Measurements from ENCODE around the gene ACTL6B. TPM values are rescaled to one million over a fixed set of nuclear protein-coding genes. Genes with fewer than 3 reads are reported as not detected.

Gene ACTL6B
- total and polyA plus RNA-seq, 2 donors (not counting 3 experiments of a cell fraction or from before 2014, with no cell fraction given): not detected

DNA sequence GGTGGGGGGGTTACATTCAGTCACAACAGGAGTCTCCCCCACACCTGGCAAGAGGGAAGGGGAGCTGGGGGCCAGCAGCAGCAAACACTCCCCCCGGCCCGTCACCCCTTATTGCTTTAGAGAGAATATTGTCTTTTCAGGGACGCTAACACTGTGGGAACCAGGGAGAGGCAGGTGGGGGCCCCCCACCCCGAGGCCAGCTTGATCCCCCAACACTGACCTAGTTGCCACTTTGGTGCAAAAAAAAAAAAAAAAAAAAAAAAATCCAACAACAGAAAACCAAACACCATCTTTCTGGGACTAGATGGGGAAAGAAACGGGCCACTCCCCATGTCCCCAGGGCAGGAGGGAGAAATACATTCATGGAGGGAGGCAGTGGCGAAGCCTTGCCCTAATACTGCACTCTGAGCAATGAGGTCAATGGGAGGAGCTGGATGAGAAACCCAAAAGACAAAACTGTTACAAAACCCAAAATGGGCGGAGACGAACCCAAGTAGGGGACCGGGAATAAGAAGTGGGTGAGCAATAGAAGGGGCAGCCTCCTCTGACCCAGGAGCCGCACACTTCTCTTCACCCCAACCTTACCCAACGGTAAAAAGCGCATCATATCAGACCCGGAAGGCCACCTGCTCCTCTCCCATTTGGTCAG is 23.8 kb upstream of the ACTL6B start:
- Histone ChIP-seq H3K9me1 (replicated peaks; ENCODE audit: control insufficient read depth, extremely low read depth, insufficient read depth, low read length) (no peaks in the 10 kb centered on the region), H3K36me3 (ENCODE audit: control insufficient read depth in 2 of 2, extremely low read depth in 1 of 2, insufficient read depth in 2 of 2, low read length in 2 of 2) (peaks cover 13 to 67% of the 10 kb centered on the region in 2 experiments), H3K4me3 (replicated peaks in 1 of 3; ENCODE audit: insufficient read depth in 1 of 3, low read depth in 1 of 3, low read length in 3 of 3) (no peak overlapping the region), H3K27ac (ENCODE audit: insufficient read depth, low read depth, low read length) (no peak overlapping the region), H3K79me2 (ENCODE audit: control insufficient read depth, insufficient read depth, low read length) (peaks cover 15% of the 10 kb centered on the region), H3K9ac (replicated peaks; ENCODE audit: extremely low read depth, insufficient read depth, low read length) (no peak overlapping the region), H3K4me1 (ENCODE audit: control insufficient read depth, extremely low read depth, insufficient read depth, low read length) (peaks cover 4% of the 10 kb centered on the region), H2AFZ (ENCODE audit: low read depth, low read length) (no peak overlapping the region), H3K27me3 (ENCODE audit: control insufficient read depth in 2 of 2, insufficient read depth in 2 of 2, low read length in 2 of 2) (no peaks in the 10 kb centered on the region), H3K9me3 (replicated peaks; ENCODE audit: control insufficient read depth, insufficient read depth, low read length) (no peaks in the 10 kb centered on the region), H3K4me2 (ENCODE audit: insufficient read depth, low read length) (no peak overlapping the region), H4K20me1 (replicated peaks; ENCODE audit: control insufficient read depth, extremely low read depth, insufficient read depth, low read length) (no peaks in the 10 kb centered on the region)
- TF ChIP-seq POLR2AphosphoS5 (IDR thresholded peaks at IDR 0.05; ENCODE audit: insufficient read depth, low read depth, low read length) (peak; percentile 22), JUN (IDR thresholded peaks at IDR 0.05; ENCODE audit: borderline replicate concordance, insufficient read depth, insufficient read length, low read depth) (no peak)
- ChIA-PET CTCF (interaction anchor here (0.9 to 7.0 kb wide), 2 partner anchors 11 to 77 kb away, joined by 3 to 60 read pairs; no protein-coding TSS in a partner anchor), POLR2A (no interaction called here)
- FAIRE-seq (no peak), DNase-seq (ENCODE audit: low read depth, low spot score) (no peak)
- BruUV-seq (replicated peaks): no TSS peak
- dilution Hi-C loops (cut with MboI; ENCODE audit: extremely low pct_ligation_motif_present, low sequenced_read_pairs) (no loop called here), intact Hi-C loops (cut with micrococcal nuclease) (loop anchor here (5.0 kb wide), 1 partner anchor 213 kb away; no protein-coding TSS in a partner anchor)

DNA sequence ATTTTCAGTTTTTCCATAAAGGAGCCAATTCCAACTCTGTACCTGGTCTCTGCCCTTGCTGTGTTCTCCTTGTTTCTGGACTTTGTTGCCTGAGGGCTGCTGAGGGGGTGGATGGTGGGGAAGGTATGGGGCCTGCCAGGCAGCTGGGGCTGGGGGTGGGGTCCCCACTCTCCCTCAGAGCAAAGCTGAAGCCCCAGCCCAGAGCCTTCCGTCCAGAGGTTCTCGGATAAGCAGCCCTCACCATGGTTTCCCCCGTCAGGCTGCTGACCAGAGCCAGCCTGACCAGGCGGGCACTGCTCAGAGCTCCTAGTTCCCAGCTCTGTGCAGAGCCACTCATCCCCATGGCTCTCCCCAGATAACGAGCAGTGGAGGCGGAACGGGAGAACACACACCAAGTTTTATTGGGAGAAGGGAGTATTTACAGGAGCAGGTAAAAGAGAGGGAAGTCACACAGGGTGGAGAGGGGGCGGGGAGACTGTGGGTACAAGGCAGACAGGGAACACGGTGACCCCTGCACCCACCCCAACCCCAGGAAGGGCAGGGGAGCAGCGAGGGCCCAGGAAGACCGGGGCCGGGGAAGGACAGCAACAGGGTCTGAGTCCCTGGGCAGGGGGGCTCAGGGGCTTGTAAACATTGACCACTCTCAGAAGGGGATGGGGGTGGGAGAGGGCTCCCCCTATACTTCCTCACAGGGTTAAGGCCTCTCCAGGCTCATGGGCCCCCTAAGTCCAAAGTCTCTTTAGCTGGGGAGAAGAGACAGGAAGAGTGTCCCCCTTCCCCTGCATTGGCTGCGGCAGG is 23.1 kb upstream of the ACTL6B start:
- Histone ChIP-seq H3K4me3 (replicated peaks in 1 of 3; ENCODE audit: insufficient read depth in 1 of 3, low read depth in 1 of 3, low read length in 3 of 3) (no peak overlapping the region), H3K36me3 (ENCODE audit: control insufficient read depth in 2 of 2, extremely low read depth in 1 of 2, insufficient read depth in 2 of 2, low read length in 2 of 2) (peaks cover 13 to 60% of the 10 kb centered on the region in 2 experiments), H3K79me2 (ENCODE audit: control insufficient read depth, insufficient read depth, low read length) (peaks cover 22% of the 10 kb centered on the region), H3K27me3 (ENCODE audit: control insufficient read depth in 2 of 2, insufficient read depth in 2 of 2, low read length in 2 of 2) (no peaks in the 10 kb centered on the region), H3K4me2 (ENCODE audit: insufficient read depth, low read length) (no peak overlapping the region), H3K9me3 (replicated peaks; ENCODE audit: control insufficient read depth, insufficient read depth, low read length) (no peaks in the 10 kb centered on the region), H3K9me1 (replicated peaks; ENCODE audit: control insufficient read depth, extremely low read depth, insufficient read depth, low read length) (no peaks in the 10 kb centered on the region), H3K4me1 (ENCODE audit: control insufficient read depth, extremely low read depth, insufficient read depth, low read length) (peaks cover 4% of the 10 kb centered on the region), H4K20me1 (replicated peaks; ENCODE audit: control insufficient read depth, extremely low read depth, insufficient read depth, low read length) (no peaks in the 10 kb centered on the region), H3K27ac (ENCODE audit: insufficient read depth, low read depth, low read length) (no peak overlapping the region), H3K9ac (replicated peaks; ENCODE audit: extremely low read depth, insufficient read depth, low read length) (no peak overlapping the region), H2AFZ (ENCODE audit: low read depth, low read length) (no peak overlapping the region)
- no peak for FAIRE-seq
- dilution Hi-C loops (cut with MboI; ENCODE audit: extremely low pct_ligation_motif_present, low sequenced_read_pairs) (no loop called here), intact Hi-C loops (cut with micrococcal nuclease) (loop anchor here (5.0 kb wide), 1 partner anchor 212 kb away; no protein-coding TSS in a partner anchor)
- DNase-seq (ENCODE audit: low read depth, low spot score): no peak
- no peak for TF ChIP-seq JUN (IDR thresholded peaks at IDR 0.05; ENCODE audit: borderline replicate concordance, insufficient read depth, insufficient read length, low read depth)
- TF ChIP-seq GATA2 (IDR thresholded peaks at IDR 0.05; ENCODE audit: insufficient read depth, insufficient read length, low read depth, low read length): no peak
- no peak for TF ChIP-seq FOS (IDR thresholded peaks at IDR 0.05; ENCODE audit: borderline replicate concordance, insufficient read depth, low read length)
- no peak for TF ChIP-seq POLR2A (IDR thresholded peaks at IDR 0.05; ENCODE audit: low read depth, low read length)
- TF ChIP-seq, protein P1, sequence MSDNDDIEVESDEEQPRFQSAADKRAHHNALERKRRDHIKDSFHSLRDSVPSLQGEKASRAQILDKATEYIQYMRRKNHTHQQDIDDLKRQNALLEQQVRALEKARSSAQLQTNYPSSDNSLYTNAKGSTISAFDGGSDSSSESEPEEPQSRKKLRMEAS (IDR thresholded peaks at IDR 0.05; ENCODE audit: insufficient read depth, insufficient read length): no peak
- TF ChIP-seq, protein P2, sequence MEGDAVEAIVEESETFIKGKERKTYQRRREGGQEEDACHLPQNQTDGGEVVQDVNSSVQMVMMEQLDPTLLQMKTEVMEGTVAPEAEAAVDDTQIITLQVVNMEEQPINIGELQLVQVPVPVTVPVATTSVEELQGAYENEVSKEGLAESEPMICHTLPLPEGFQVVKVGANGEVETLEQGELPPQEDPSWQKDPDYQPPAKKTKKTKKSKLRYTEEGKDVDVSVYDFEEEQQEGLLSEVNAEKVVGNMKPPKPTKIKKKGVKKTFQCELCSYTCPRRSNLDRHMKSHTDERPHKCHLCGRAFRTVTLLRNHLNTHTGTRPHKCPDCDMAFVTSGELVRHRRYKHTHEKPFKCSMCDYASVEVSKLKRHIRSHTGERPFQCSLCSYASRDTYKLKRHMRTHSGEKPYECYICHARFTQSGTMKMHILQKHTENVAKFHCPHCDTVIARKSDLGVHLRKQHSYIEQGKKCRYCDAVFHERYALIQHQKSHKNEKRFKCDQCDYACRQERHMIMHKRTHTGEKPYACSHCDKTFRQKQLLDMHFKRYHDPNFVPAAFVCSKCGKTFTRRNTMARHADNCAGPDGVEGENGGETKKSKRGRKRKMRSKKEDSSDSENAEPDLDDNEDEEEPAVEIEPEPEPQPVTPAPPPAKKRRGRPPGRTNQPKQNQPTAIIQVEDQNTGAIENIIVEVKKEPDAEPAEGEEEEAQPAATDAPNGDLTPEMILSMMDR (IDR thresholded peaks at IDR 0.05; ENCODE audit: extremely low read depth in 1 of 2, insufficient read depth in 1 of 2, low read depth in 1 of 2, low read length in 2 of 2): no peak
- TSS peak; percentile 29 for BruUV-seq (replicated peaks)
- POLR2A ChIA-PET: no interaction called here
- CTCF ChIA-PET: interaction anchor here (7.0 kb wide), 1 partner anchor 12 kb away, joined by 60 read pairs; no protein-coding TSS in a partner anchor
